Measurements from ENCODE around the gene DELE1.

Gene DELE1

GRCh38 chr5:141877356-141878185, 46.1 kb upstream of the DELE1 start:
- peak overlapping the region; percentile 97 for H3K27ac ChIP-seq
- no peak for TF ChIP-seq ZFX (IDR thresholded peaks at IDR 0.05)

GRCh38 chr5:141878186-141878710, 45.4 kb upstream of the DELE1 start, which contains the start of gene PCDH1:
PCDH1 (minus strand) TSS chr5:141878410; CDS start chr5:141878262, 148 bp downstream.
- TF ChIP-seq, protein P1, sequence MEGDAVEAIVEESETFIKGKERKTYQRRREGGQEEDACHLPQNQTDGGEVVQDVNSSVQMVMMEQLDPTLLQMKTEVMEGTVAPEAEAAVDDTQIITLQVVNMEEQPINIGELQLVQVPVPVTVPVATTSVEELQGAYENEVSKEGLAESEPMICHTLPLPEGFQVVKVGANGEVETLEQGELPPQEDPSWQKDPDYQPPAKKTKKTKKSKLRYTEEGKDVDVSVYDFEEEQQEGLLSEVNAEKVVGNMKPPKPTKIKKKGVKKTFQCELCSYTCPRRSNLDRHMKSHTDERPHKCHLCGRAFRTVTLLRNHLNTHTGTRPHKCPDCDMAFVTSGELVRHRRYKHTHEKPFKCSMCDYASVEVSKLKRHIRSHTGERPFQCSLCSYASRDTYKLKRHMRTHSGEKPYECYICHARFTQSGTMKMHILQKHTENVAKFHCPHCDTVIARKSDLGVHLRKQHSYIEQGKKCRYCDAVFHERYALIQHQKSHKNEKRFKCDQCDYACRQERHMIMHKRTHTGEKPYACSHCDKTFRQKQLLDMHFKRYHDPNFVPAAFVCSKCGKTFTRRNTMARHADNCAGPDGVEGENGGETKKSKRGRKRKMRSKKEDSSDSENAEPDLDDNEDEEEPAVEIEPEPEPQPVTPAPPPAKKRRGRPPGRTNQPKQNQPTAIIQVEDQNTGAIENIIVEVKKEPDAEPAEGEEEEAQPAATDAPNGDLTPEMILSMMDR (conservative IDR thresholded peaks at IDR 0.05): no peak
- peak; percentile 35; the same call in 1 of the 2 replicates for TF ChIP-seq ZFX (IDR thresholded peaks at IDR 0.05)
- peak within 1 kb of the TSS; percentile 97 for H3K27ac ChIP-seq

DNA sequence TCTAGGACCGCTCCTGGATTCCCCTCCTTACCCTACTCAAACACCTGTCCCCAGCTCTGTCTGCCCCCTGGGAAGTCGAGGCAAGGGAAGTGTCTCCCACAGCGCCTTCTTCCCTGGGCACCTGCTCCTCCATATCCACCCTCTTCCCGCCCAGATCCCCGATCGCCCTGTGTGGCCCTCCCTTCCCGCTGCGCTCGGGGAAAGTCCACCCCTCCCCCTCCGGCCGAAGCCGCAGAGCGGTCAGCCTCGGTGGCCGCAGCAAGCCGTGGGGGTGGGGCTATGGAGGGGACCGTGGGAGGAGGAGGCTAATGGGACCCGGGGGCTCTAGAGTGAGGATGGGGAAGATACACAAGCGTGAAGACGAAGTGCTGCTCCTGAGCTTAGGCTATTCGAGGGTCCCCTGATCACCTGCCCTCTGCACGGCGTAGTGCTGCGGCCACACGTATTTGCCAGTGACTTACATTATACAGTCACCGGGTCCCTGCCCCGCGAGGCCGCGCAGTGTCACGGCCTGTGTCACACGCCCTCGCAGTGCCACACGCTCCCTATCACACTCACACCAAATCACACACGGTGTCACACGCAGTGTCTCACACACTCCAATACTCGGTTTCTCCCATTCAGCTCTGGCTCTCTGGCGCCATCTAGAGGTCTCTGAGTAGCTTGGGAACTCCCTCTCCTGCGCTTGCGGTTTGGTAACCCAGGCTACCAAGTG, 44.8 kb upstream of the DELE1 start:
- peak overlapping the region; percentile 97 for H3K27ac ChIP-seq
- TF ChIP-seq, protein P1 (conservative IDR thresholded peaks at IDR 0.05): peak; percentile 98
- no peak for TF ChIP-seq ZFX (IDR thresholded peaks at IDR 0.05)

DNA sequence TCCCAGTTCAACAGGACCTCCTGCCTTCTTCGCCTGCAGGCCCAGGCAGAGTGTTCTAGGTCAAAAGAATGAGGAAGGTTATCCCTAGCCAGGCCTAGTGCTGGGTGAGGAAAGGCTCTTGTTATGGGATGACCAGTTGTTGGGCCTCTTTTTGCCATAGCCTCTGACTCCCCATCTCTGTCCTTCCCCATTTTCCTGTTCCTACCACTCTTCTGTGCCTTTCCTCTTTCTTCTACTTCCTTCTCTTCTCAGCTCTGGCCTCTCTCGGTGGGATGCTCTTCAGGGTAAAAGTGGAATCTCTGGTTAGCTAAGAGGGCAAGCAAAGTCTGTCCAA, 44.3 kb upstream of the DELE1 start:
- no peak overlapping the region; the same call in 1 of the 2 replicates for H3K27ac ChIP-seq
- TF ChIP-seq ZFX (IDR thresholded peaks at IDR 0.05): no peak
- TF ChIP-seq, protein P1 (conservative IDR thresholded peaks at IDR 0.05): peak; percentile 78

GRCh38 chr5:141879941-141880738, 43.5 kb upstream of the DELE1 start:
- H3K27ac ChIP-seq: no peak overlapping the region
- TF ChIP-seq, protein P1 (conservative IDR thresholded peaks at IDR 0.05): no peak
- no peak for TF ChIP-seq ZFX (IDR thresholded peaks at IDR 0.05)

GRCh38 chr5:141880961-141881801, 42.5 kb upstream of the DELE1 start:
- no peak overlapping the region for H3K27ac ChIP-seq
- TF ChIP-seq ZFX (IDR thresholded peaks at IDR 0.05): no peak
- TF ChIP-seq, protein P1 (conservative IDR thresholded peaks at IDR 0.05): no peak

DNA sequence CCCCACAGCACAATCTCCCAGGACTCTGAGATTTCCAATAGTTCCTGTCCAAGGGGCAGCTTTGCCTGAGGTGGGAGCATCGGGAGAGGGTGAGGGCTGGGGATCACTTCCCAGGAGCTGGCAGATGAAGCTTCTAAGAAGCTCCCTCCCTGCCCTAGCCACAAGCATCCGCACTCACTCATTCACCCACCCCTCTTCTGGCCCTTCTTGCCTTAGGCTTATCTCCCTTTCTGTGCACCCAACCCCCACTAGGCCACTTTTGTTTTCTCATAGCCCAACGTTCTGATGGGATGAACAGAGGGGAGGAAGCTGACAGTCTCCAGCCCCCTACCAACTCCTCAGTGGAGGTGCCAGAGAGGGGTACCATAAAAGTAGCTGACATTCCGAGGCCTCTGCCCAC, 41.8 kb upstream of the DELE1 start:
- no peak overlapping the region for H3K27ac ChIP-seq
- TF ChIP-seq, protein P1 (conservative IDR thresholded peaks at IDR 0.05): no peak
- no peak for TF ChIP-seq ZFX (IDR thresholded peaks at IDR 0.05)
